ENCODE data around the gene ULK1.

DNA sequence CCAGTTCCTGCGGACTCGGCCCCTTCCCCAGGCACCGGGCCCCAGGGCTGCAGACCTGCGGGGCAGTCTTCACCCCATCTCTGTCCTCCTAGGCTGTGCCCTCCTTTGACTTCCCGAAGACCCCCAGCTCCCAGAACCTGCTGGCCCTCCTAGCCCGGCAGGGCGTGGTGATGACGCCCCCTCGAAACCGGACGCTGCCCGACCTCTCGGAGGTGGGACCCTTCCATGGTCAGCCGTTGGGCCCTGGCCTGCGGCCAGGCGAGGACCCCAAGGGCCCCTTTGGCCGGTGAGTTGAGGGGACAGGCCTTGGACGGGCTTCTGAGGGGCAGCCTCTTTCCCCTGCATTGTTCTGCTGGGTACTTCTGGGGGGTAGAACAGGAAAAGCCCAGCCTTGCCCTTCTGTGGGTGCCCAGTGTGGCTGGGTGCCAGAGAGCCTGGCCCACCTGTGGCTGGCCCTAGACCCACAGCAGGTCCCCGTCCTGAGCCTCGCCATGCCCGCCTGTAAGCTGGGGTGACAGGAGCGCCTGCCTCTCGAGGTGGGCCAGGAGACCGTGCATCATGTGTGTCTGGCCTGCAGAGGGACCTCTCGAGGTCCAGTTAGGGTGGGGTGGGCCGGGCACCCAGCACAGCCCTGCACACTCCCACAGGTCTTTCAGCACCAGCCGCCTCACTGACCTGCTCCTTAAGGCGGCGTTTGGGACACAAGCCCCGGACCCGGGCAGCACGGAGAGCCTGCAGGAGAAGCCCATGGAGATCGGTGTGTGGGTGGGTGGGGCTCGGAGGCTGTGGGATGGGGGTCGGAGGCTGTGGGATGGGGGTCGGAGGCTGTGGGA lies 22.1 kb downstream of the ULK1 start:
- TF ChIP-seq, protein P1, sequence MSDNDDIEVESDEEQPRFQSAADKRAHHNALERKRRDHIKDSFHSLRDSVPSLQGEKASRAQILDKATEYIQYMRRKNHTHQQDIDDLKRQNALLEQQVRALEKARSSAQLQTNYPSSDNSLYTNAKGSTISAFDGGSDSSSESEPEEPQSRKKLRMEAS (IDR thresholded peaks at IDR 0.05) = no peak
- TF ChIP-seq ZBTB7A (IDR thresholded peaks at IDR 0.05; ENCODE audit: low read depth) (no peak), CEBPB (IDR thresholded peaks at IDR 0.05) (no peak), TEAD4 (IDR thresholded peaks at IDR 0.05) (no peak), FOXM1 (IDR thresholded peaks at IDR 0.05; ENCODE audit: borderline replicate concordance, low read depth) (no peak), CREB1 (IDR thresholded peaks at IDR 0.05; ENCODE audit: low read depth) (no peak), EP300 (IDR thresholded peaks at IDR 0.05; ENCODE audit: borderline replicate concordance) (no peak)
- TF ChIP-seq, protein P2, sequence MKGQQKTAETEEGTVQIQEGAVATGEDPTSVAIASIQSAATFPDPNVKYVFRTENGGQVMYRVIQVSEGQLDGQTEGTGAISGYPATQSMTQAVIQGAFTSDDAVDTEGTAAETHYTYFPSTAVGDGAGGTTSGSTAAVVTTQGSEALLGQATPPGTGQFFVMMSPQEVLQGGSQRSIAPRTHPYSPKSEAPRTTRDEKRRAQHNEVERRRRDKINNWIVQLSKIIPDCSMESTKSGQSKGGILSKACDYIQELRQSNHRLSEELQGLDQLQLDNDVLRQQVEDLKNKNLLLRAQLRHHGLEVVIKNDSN (IDR thresholded peaks at IDR 0.05) = no peak
